Panc1 (cell line): ENCODE results near the gene DEAF1. TPM values are rescaled to one million over a fixed set of nuclear protein-coding genes. Genes with fewer than 3 reads are reported as not detected.

Source experiments
- ATAC-seq: fragments of 200-7000 bp; cut with Tn5 transposase; 2 replicates; pipeline ENCODE4 v1.9.1; 2020; ENCODE audit warnings: mild to moderate bottlenecking, moderate library complexity
- BruUV-seq: library from RNA; stranded (reverse); fragments of 400-500 nt; replicated peaks from 2 replicates; lab custom pipeline; 2021; lab: Mats Ljungman, UMichigan
- CTCF ChIA-PET: fragments of 300-600 bp; sonication (Branson Sonifier 250); formaldehyde crosslinking; loops from one replicate; lab custom pipeline; 2022; ENCODE audit warnings: antibody characterized with exemption; lab: Charles Lee
- POLR2A ChIA-PET: fragments of 300-600 bp; sonication (Branson Sonifier 250); formaldehyde crosslinking; loops from one replicate; lab custom pipeline; 2022; ENCODE audit warnings: antibody characterized with exemption; lab: Charles Lee
- DNase-seq: peaks from one replicate; pipeline ENCODE4 v3.0.0-alpha.2; 2010; ENCODE audit warnings: low read depth, low spot score
- H3K27ac ChIP-seq: 2 replicates; pipeline ENCODE4 v1.5.1; 2011; ENCODE audit warnings: mild to moderate bottlenecking, low read length, inconsistent platforms
- H3K27me3 ChIP-seq: fragments of 200-500 bp; sonication (Bioruptor generic); 2 replicates; pipeline ENCODE4 v1.6.0; 2014; ENCODE audit warnings: low read length, inconsistent platforms; ENCODE audit not compliant: control insufficient read depth, insufficient read depth
- H3K36me3 ChIP-seq: fragments of 200-500 bp; sonication (Bioruptor generic); 2 replicates; pipeline ENCODE4 v1.5.1; 2014; ENCODE audit warnings: inconsistent platforms, mild to moderate bottlenecking, low read length, moderate library complexity; ENCODE audit not compliant: control insufficient read depth, insufficient read depth
- H3K4me1 ChIP-seq: 2 replicates; pipeline ENCODE4 v1.5.1; 2011; ENCODE audit warnings: inconsistent platforms, mild to moderate bottlenecking, low read length, moderate library complexity; ENCODE audit not compliant: control insufficient read depth, insufficient read depth
- H3K4me3 ChIP-seq, 2 experiments: 2 replicates each; pipeline ENCODE4 v1.5.1; 2011 to 2012; ENCODE audit warnings: low read depth in 2 of 2, low read length in 2 of 2, mild to moderate bottlenecking in 2 of 2, inconsistent platforms in 1 of 2, moderate library complexity in 1 of 2
- H3K9me3 ChIP-seq: fragments of 200-500 bp; sonication (Bioruptor generic); 2 replicates; pipeline ENCODE4 v1.5.1; 2014; ENCODE audit warnings: low read depth, mild to moderate bottlenecking, inconsistent platforms, low read length, moderate library complexity; ENCODE audit not compliant: control insufficient read depth, insufficient read depth
- POLR2AphosphoS5 ChIP-seq: IDR thresholded peaks from 2 replicates; pipeline ENCODE4 v1.6.1; 2012; ENCODE audit warnings: mild to moderate bottlenecking, low read depth, low read length, moderate library complexity
- SIN3A ChIP-seq: IDR thresholded peaks from 2 replicates; pipeline ENCODE4 v1.6.1; 2012; ENCODE audit warnings: low read depth, mild to moderate bottlenecking, low read length, moderate library complexity, borderline replicate concordance; ENCODE audit not compliant: insufficient read depth
- TCF7L2 ChIP-seq: IDR thresholded peaks from 2 replicates; pipeline ENCODE4 v1.6.1; 2011; ENCODE audit warnings: mild to moderate bottlenecking, low read depth, low read length, inconsistent platforms
- in situ Hi-C: cut with HindIII; loops from 2 replicates; pipeline ENCODE4 v1.10.0; 2016; ENCODE audit warnings: low sequenced_read_pairs, low pct_unique_long_range_greater_than_20kb
- intact Hi-C: fragments of 100-400 bp; cut with micrococcal nuclease; formaldehyde crosslinking; loops from one replicate; pipeline ENCODE4 v1.10.0; 2022; ENCODE audit not compliant: unreplicated experiment
- total RNA-seq: library from RNA; stranded (reverse); gene quantifications from one replicate; pipeline ENCODE4 v1.2.1, GENCODE V29; 2021; ENCODE audit not compliant: unreplicated experiment
- TF ChIP-seq, protein P1 (sequence below), 2 experiments: IDR thresholded peaks; 2 replicates each; pipeline ENCODE4 v1.6.1; 2011 to 2012; ENCODE audit warnings: low read depth in 2 of 2, control low read depth in 1 of 2, low read length in 1 of 2, mild to moderate bottlenecking in 1 of 2, moderate library complexity in 1 of 2; ENCODE audit not compliant: insufficient read depth in 1 of 2
- TF ChIP-seq, protein P2 (sequence below): fragments of 450-650 bp; IDR thresholded peaks from 2 replicates; pipeline ENCODE4 v1.5.1; 2017; ENCODE audit warnings: mild to moderate bottlenecking

Gene DEAF1
- total RNA-seq, 1 experiment from 2014 or later = 105 TPM

DNA sequence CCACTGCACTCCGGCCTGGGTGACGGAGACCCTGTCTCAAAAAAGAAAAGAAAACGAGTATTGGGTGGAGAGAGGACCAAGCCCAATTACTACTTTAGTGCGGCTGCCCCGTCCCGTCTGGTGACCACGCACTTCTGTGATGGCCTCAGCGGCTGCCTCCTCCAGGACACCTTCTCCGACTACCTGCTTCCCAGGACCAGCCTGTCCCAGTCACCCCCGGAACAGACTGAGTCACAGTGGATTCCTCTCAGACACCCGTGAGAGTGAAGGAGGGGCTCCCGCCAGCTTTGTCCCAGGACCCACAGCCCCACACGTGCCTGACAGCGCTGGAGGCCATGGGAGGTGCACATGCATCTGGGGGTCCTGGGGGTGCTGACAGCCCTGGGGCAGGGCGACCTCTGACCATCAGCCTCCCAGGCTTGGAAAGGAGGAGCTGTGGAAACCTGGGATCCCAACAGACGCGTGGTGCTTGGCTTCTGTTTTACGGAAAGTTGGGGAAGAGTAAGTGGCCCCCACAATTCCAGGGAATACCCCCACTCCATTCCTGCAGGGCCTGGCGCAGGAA lies 53.1 kb downstream of the DEAF1 start:
- Histone ChIP-seq H3K4me1 (peaks cover 21% of the 10 kb centered on the region), H3K9me3 (no peaks in the 10 kb centered on the region), H3K27me3 (no peaks in the 10 kb centered on the region), H3K4me3 (no peak overlapping the region), H3K27ac (no peak overlapping the region), H3K36me3 (no peaks in the 10 kb centered on the region)
- ChIA-PET CTCF (no interaction called here), POLR2A (no interaction called here)
- in situ Hi-C loops = no loop called here
- intact Hi-C loops = no loop called here
- no peak for ATAC-seq
- BruUV-seq = no TSS peak
- TF ChIP-seq, protein P1, sequence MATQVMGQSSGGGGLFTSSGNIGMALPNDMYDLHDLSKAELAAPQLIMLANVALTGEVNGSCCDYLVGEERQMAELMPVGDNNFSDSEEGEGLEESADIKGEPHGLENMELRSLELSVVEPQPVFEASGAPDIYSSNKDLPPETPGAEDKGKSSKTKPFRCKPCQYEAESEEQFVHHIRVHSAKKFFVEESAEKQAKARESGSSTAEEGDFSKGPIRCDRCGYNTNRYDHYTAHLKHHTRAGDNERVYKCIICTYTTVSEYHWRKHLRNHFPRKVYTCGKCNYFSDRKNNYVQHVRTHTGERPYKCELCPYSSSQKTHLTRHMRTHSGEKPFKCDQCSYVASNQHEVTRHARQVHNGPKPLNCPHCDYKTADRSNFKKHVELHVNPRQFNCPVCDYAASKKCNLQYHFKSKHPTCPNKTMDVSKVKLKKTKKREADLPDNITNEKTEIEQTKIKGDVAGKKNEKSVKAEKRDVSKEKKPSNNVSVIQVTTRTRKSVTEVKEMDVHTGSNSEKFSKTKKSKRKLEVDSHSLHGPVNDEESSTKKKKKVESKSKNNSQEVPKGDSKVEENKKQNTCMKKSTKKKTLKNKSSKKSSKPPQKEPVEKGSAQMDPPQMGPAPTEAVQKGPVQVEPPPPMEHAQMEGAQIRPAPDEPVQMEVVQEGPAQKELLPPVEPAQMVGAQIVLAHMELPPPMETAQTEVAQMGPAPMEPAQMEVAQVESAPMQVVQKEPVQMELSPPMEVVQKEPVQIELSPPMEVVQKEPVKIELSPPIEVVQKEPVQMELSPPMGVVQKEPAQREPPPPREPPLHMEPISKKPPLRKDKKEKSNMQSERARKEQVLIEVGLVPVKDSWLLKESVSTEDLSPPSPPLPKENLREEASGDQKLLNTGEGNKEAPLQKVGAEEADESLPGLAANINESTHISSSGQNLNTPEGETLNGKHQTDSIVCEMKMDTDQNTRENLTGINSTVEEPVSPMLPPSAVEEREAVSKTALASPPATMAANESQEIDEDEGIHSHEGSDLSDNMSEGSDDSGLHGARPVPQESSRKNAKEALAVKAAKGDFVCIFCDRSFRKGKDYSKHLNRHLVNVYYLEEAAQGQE (IDR thresholded peaks at IDR 0.05; ENCODE audit: insufficient read depth in 1 of 2, low read depth in 2 of 2, low read length in 1 of 2) = no peak
- TF ChIP-seq TCF7L2 = no peak
- TF ChIP-seq, protein P2, sequence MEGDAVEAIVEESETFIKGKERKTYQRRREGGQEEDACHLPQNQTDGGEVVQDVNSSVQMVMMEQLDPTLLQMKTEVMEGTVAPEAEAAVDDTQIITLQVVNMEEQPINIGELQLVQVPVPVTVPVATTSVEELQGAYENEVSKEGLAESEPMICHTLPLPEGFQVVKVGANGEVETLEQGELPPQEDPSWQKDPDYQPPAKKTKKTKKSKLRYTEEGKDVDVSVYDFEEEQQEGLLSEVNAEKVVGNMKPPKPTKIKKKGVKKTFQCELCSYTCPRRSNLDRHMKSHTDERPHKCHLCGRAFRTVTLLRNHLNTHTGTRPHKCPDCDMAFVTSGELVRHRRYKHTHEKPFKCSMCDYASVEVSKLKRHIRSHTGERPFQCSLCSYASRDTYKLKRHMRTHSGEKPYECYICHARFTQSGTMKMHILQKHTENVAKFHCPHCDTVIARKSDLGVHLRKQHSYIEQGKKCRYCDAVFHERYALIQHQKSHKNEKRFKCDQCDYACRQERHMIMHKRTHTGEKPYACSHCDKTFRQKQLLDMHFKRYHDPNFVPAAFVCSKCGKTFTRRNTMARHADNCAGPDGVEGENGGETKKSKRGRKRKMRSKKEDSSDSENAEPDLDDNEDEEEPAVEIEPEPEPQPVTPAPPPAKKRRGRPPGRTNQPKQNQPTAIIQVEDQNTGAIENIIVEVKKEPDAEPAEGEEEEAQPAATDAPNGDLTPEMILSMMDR = no peak
- no peak for TF ChIP-seq SIN3A
- no peak for TF ChIP-seq POLR2AphosphoS5
- no peak for DNase-seq

DNA sequence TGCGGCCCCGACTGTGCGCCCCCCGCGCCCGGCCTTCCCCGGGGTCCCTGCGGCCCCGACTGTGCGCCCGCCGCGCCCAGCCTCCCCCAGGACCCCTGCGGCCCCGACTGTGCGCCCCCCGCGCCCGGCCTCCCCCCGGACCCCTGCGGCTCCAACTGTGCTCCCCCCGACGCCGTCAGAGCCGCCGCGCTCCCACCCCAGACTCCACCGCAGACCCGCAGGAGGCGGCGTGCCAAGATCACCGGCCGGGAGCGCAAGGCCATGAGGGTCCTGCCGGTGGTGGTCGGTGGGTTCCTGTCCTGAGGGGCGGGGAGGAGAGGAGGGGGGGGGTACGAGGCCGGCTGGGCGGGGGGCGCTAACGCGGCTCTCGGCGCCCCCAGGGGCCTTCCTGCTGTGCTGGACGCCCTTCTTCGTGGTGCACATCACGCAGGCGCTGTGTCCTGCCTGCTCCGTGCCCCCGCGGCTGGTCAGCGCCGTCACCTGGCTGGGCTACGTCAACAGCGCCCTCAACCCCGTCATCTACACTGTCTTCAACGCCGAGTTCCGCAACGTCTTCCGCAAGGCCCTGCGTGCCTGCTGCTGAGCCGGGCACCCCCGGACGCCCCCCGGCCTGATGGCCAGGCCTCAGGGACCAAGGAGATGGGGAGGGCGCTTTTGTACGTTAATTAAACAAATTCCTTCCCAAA lies 54.9 kb downstream of the DEAF1 start:
- BruUV-seq = no TSS peak
- H3K27ac ChIP-seq = no peak overlapping the region
- ATAC-seq = no peak
- peaks cover 21% of the 10 kb centered on the region for H3K4me1 ChIP-seq
- ChIA-PET POLR2A (no interaction called here), CTCF (no interaction called here)
- H3K27me3 ChIP-seq = no peaks in the 10 kb centered on the region
- no peak overlapping the region for H3K4me3 ChIP-seq
- no peak for DNase-seq
- intact Hi-C loops = no loop called here
- in situ Hi-C loops = no loop called here
- H3K36me3 ChIP-seq = no peaks in the 10 kb centered on the region
- no peaks in the 10 kb centered on the region for H3K9me3 ChIP-seq
- TF ChIP-seq, protein P1 (IDR thresholded peaks at IDR 0.05; ENCODE audit: insufficient read depth in 1 of 2, low read depth in 2 of 2, low read length in 1 of 2) = no peak
- TF ChIP-seq, protein P2 = no peak
- TF ChIP-seq TCF7L2 = no peak
- TF ChIP-seq POLR2AphosphoS5 = no peak
- no peak for TF ChIP-seq SIN3A
